IMR-90 (cell line): Measurements from ENCODE around the gene ADAMTS17. TPM values are rescaled to one million over a fixed set of nuclear protein-coding genes. Genes with fewer than 3 reads are reported as not detected.
A peak's percentile ranks its signal among the peaks of the same experiment; 100 is the strongest.

ENCODE experiments used
- ATAC-seq: fragments of 200-7000 bp; cut with Tn5 transposase; 2 replicates; pipeline ENCODE4 v1.9.1; 2020; ENCODE audit warnings: low read depth, mild to moderate bottlenecking, moderate library complexity
- BruUV-seq: library from RNA; stranded (reverse); fragments of 400-500 nt; replicated peaks from 2 replicates; lab custom pipeline; 2021; lab: Mats Ljungman, UMichigan
- CTCF ChIA-PET: fragments of 300-600 bp; formaldehyde crosslinking; extraction: SDS; loops from one replicate; lab custom pipeline; 2021; ENCODE audit warnings: antibody characterized with exemption; lab: Yijun Ruan, JAX
- POLR2A ChIA-PET: fragments of 300-600 bp; sonication (Branson Sonifier 250); formaldehyde crosslinking; loops from one replicate; lab custom pipeline; 2022; ENCODE audit warnings: antibody characterized with exemption; ENCODE audit not compliant: unreplicated experiment; lab: Charles Lee
- DNase-seq: peaks from one replicate; pipeline ENCODE4 v3.0.0; 2013
- H2AFZ ChIP-seq: replicated peaks from 2 replicates; pipeline ENCODE3; 2013; ENCODE audit warnings: low read length, mild to moderate bottlenecking; ENCODE audit not compliant: poor library complexity
- H2AK5ac ChIP-seq: 2 replicates; pipeline ENCODE4 v1.6.1; 2013; ENCODE audit warnings: low read depth, low read length, inconsistent platforms
- H2AK9ac ChIP-seq: replicated peaks from 2 replicates; pipeline ENCODE3; 2013; ENCODE audit warnings: mild to moderate bottlenecking, low read depth, low read length, moderate library complexity; ENCODE audit not compliant: poor library complexity
- H2BK120ac ChIP-seq: 2 replicates; pipeline ENCODE4 v1.6.1; 2013; ENCODE audit warnings: low read depth, low read length, inconsistent platforms
- H2BK15ac ChIP-seq: 3 replicates; pipeline ENCODE4 v1.6.1; 2013; ENCODE audit warnings: low read depth, low read length, inconsistent platforms
- H2BK20ac ChIP-seq: 2 replicates; pipeline ENCODE4 v1.6.1; 2013; ENCODE audit warnings: low read depth, mild to moderate bottlenecking, inconsistent platforms, low read length, moderate library complexity
- H2BK5ac ChIP-seq: 2 replicates; pipeline ENCODE4 v1.6.1; 2013; ENCODE audit warnings: mild to moderate bottlenecking, low read depth, low read length, inconsistent platforms; ENCODE audit not compliant: poor library complexity, severe bottlenecking
- H3K14ac ChIP-seq: replicated peaks from 2 replicates; pipeline ENCODE4 v1.6.1; 2013; ENCODE audit warnings: low read depth, low read length, inconsistent platforms
- H3K18ac ChIP-seq: 2 replicates; pipeline ENCODE4 v1.6.1; 2013; ENCODE audit warnings: low read depth, low read length, control low read depth
- H3K23ac ChIP-seq: 2 replicates; pipeline ENCODE4 v1.6.1; 2013; ENCODE audit warnings: low read depth, low read length, inconsistent platforms
- H3K27ac ChIP-seq: 2 replicates; pipeline ENCODE4 v1.5.1; 2013; ENCODE audit warnings: mild to moderate bottlenecking, control low read depth, low read length; ENCODE audit not compliant: insufficient read depth
- H3K27me3 ChIP-seq: 2 replicates; pipeline ENCODE4 v1.6.1; 2013; ENCODE audit warnings: low read length; ENCODE audit not compliant: control insufficient read depth, insufficient read depth
- H3K36me3 ChIP-seq: 2 replicates; pipeline ENCODE4 v1.6.1; 2013; ENCODE audit warnings: low read length, mixed read lengths; ENCODE audit not compliant: control insufficient read depth, insufficient read depth
- H3K4ac ChIP-seq: 2 replicates; pipeline ENCODE4 v1.6.1; 2013; ENCODE audit warnings: low read depth, low read length, inconsistent platforms
- H3K4me1 ChIP-seq: 2 replicates; pipeline ENCODE4 v1.6.1; 2013; ENCODE audit warnings: low read length, mixed read lengths; ENCODE audit not compliant: control insufficient read depth, insufficient read depth
- H3K4me2 ChIP-seq: 2 replicates; pipeline ENCODE4 v1.6.1; 2013; ENCODE audit warnings: low read depth, mild to moderate bottlenecking, control low read depth, low read length, moderate library complexity
- H3K4me3 ChIP-seq: 2 replicates; pipeline ENCODE4 v1.5.1; 2013; ENCODE audit warnings: low read depth, mild to moderate bottlenecking, control low read depth, low read length, moderate library complexity; ENCODE audit not compliant: insufficient read depth
- H3K56ac ChIP-seq: 2 replicates; pipeline ENCODE4 v1.6.1; 2013; ENCODE audit warnings: low read length, inconsistent platforms; ENCODE audit not compliant: insufficient read depth; ENCODE audit errors: extremely low read depth
- H3K79me1 ChIP-seq, 2 experiments: 2 replicates each; pipeline ENCODE4 v1.6.1; 2013; ENCODE audit warnings: low read length in 2 of 2, inconsistent platforms in 1 of 2, low read depth in 1 of 2
- H3K9ac ChIP-seq: 2 replicates; pipeline ENCODE4 v1.6.1; 2013; ENCODE audit warnings: low read depth, low read length, control low read depth
- H3K9me1 ChIP-seq: 2 replicates; pipeline ENCODE4 v1.6.1; 2013; ENCODE audit warnings: low read length, inconsistent platforms; ENCODE audit not compliant: insufficient read depth
- H3K9me3 ChIP-seq: 2 replicates; pipeline ENCODE4 v1.6.1; 2013; ENCODE audit warnings: low read length; ENCODE audit not compliant: control insufficient read depth, insufficient read depth
- H4K20me1 ChIP-seq: 2 replicates; pipeline ENCODE4 v1.6.1; 2013; ENCODE audit warnings: low read length, inconsistent platforms; ENCODE audit not compliant: insufficient read depth
- H4K5ac ChIP-seq: 2 replicates; pipeline ENCODE4 v1.6.1; 2013; ENCODE audit warnings: mild to moderate bottlenecking, low read depth, low read length, control low read depth
- H4K8ac ChIP-seq, 2 experiments: 2 replicates each; pipeline ENCODE4 v1.6.1; 2013; ENCODE audit warnings: low read depth in 2 of 2, low read length in 2 of 2, control low read depth in 1 of 2, inconsistent platforms in 1 of 2
- H4K91ac ChIP-seq: 2 replicates; pipeline ENCODE4 v1.6.1; 2013; ENCODE audit warnings: low read depth, low read length, inconsistent platforms; ENCODE audit not compliant: insufficient read depth
- RFX5 ChIP-seq: IDR thresholded peaks from 2 replicates; pipeline ENCODE4 v1.8.0; 2012; ENCODE audit warnings: low read depth, mild to moderate bottlenecking, low read length, moderate library complexity
- WGBS, 2 experiments: methylation state at CpG; one replicate each; pipeline versions ENCODE4 v1.1.5 to v1.1.7; 2013; ENCODE audit warnings: missing lambda C conversion rate in 2 of 2; ENCODE audit not compliant: insufficient read length in 1 of 2; ENCODE audit errors: extremely low coverage in 2 of 2; 5-methylcytosine and 5-hydroxymethylcytosine counted together
- dilution Hi-C: fragments of 300-500 bp; cut with HindIII; formaldehyde crosslinking; loops from one replicate; pipeline ENCODE4 v1.14.3; 2018; ENCODE audit warnings: low sequenced_read_pairs; ENCODE audit not compliant: unreplicated experiment
- in situ Hi-C: fragments of 300-500 bp; cut with MboI; formaldehyde crosslinking; loops from 3 replicates; pipeline ENCODE4 v1.14.3; 2019; ENCODE audit warnings: low sequenced_read_pairs, inconsistent platforms, mixed read lengths
- intact Hi-C: fragments of 100-400 bp; cut with micrococcal nuclease; formaldehyde crosslinking; loops from 2 replicates; pipeline ENCODE4 v1.10.0; 2022
- polyA plus RNA-seq, 3 experiments: library from polyadenylated mRNA; depleted of rRNA; stranded (reverse); fragments of >200 nt; gene quantifications; 2 replicates each; pipeline ENCODE4 v1.2.3, GENCODE V29; 2012; ENCODE audit warnings: low replicate concordance in 1 of 3
- total RNA-seq: library from RNA; depleted of rRNA; stranded (reverse); fragments of >200 nt; gene quantifications from 2 replicates; pipeline ENCODE4 v1.2.3, GENCODE V29; 2012

The ADAMTS17 gene
- total and polyA plus RNA-seq, 2 of the 4 experiments (the other 2 are of a cell fraction) = 0.03 TPM; not detected in 1

DNA sequence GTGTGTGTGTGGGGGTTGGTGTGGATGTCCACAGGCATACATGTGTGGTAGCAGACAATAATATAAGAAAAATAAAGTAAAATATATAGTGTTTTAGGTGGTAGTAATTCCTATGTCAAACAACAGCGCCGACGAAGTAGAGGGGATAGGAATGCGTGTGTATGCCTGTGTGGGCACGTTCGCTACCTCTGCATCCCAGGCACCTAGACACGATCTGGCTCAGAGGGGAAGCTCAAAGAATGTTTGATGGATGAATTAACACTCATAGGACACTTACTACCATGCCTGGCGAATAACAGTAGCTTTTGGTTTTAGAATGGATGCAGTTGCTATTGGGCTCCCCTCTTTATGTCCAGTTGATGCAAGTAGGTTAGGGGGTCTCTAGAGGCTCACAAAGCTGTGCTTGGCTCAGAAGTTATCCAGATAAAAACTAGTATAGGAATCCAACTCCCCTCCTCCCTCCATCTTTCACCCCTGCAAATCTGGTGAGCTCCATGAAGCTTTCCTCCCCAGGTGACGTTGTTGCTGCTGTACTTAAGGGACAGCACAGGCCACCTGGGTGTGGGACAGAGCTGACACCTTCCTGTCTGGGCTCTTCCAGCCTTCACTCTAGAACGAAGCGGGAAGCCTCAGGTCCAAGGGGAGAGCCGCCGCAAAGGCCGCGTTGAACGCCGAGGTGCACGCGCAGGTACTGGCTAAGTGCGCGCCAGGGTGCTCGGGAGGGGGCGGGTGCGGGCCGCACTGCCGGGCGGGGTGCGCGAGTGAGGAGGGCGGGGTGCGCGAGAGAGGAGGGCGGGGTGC lies 415.9 kb downstream of the ADAMTS17 start:
- dilution Hi-C loops = no loop called here
- whole genome bisulfite sequencing, 2 experiments = 0% methylated on average over 1 of the region's 33 CpGs; no CpG with 5 or more reads in 1 of the 2 experiments
- intact Hi-C loops = loop anchor here (10.0 kb wide), 1 partner anchor 429 kb away; no protein-coding TSS in a partner anchor

More for the DNA sequence above, 415.9 kb downstream of the ADAMTS17 start:
- peaks cover 3% of the 10 kb centered on the region; the same call in 1 of the 2 replicates for H3K27me3 ChIP-seq
- no peak overlapping the region for H2AK9ac ChIP-seq
- no peak overlapping the region for H3K4ac ChIP-seq
- no peak overlapping the region for H4K8ac ChIP-seq
- no peak overlapping the region for H2BK5ac ChIP-seq
- peak overlapping the region; percentile 73 for H3K4me2 ChIP-seq
- H2BK20ac ChIP-seq = no peak overlapping the region
- no peak overlapping the region for H4K91ac ChIP-seq
- H3K27ac ChIP-seq = no peak overlapping the region
- no peaks in the 10 kb centered on the region for H3K79me1 ChIP-seq
- no peak overlapping the region for H2BK15ac ChIP-seq
- H3K4me1 ChIP-seq = no peaks in the 10 kb centered on the region
- H3K23ac ChIP-seq = no peak overlapping the region
- TF ChIP-seq RFX5 = no peak
- DNase-seq (no peak), ATAC-seq (peak; percentile 8; the same call in 1 of the 2 replicates)
- H3K56ac ChIP-seq = no peak overlapping the region
- in situ Hi-C loops = no loop called here
- H3K14ac ChIP-seq = no peak overlapping the region
- ChIA-PET POLR2A (no interaction called here), CTCF (no interaction called here)
- BruUV-seq = no TSS peak
- no peaks in the 10 kb centered on the region for H4K20me1 ChIP-seq
- H3K4me3 ChIP-seq = peak overlapping the region; percentile 44
- no peak overlapping the region for H4K5ac ChIP-seq
- no peaks in the 10 kb centered on the region for H3K9me1 ChIP-seq
- H2BK120ac ChIP-seq = no peak overlapping the region
- no peaks in the 10 kb centered on the region for H3K9me3 ChIP-seq
- no peaks in the 10 kb centered on the region for H3K36me3 ChIP-seq
- peak overlapping the region; percentile 89 for H2AFZ ChIP-seq
- H3K9ac ChIP-seq = no peak overlapping the region
- H3K18ac ChIP-seq = no peak overlapping the region
- no peak overlapping the region for H2AK5ac ChIP-seq
